GOT3 (cell line): ENCODE measurements around the gene GALNT14.

Source experiments
- DNase-seq: peaks from one replicate; lab custom pipeline; 2025; ENCODE audit warnings: mixed read lengths; lab: John Stamatoyannopoulos, UW

GALNT14 gene

DNA sequence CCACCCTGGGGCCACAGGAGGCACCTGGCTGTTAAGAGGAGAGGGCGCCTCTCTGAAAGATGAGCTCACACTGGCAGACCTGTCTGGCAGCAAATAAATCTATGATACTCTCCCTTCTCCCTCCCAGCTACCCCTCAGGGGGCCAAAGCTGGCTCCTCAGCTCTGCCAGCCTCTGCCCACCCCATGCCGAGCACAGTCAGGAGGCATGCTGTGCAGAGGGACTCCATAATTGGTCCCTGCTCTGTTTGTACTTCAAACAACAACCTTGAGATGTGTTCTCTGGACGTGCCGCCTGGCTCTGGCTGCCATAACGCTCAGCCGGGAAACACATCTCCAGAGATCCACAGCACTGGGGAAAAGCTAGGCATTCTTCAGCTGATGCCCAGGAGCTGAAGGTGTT, 126.7 kb downstream of the GALNT14 start:
- DNase-seq = no peak

DNA sequence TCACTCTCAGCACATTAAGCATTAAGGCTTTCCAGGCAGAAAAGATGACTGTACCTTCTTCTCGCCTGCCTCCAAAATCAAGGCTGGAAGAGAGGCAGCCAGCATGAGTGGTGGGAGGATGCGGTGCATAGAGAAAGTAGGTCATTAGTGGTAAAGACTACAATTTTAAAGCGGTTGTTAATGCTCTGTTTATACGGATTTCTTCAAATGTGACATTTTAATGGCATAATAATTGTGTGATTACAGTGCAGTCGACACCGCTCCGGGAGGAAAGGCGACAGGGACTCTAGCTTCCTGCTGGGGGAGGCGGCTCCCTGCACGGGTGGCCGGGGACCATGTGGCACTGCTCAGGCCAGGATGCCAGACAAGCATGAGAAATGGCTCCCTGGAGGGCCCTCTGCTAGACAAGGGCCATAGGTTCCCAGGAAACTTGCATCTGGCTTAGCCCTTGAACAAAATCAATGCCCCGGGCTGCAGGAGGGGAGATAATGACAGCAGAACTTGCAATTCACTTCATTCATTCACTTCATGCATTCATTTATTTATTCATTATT, 129.6 kb downstream of the GALNT14 start:
- DNase-seq = no peak

DNA sequence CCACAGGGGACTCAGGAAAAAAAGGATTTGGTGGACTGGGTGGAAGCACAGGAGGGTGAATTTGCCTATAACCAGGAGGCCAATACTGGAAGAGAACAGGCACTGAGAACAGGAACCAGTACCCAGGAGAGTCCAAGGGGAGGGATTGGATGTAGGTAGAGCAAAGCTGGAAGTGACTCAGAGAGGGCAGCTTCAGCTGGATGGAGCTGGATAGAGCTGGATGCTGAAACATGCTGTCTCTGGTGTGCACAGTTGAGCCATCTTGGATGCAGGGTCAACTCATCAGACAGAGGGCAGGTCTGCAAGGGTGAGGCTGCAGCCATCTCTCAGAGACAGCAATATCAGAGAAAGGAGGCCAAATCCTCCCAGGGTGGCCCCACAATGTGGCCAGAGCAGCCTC, 134.0 kb downstream of the GALNT14 start:
- no peak for DNase-seq

DNA sequence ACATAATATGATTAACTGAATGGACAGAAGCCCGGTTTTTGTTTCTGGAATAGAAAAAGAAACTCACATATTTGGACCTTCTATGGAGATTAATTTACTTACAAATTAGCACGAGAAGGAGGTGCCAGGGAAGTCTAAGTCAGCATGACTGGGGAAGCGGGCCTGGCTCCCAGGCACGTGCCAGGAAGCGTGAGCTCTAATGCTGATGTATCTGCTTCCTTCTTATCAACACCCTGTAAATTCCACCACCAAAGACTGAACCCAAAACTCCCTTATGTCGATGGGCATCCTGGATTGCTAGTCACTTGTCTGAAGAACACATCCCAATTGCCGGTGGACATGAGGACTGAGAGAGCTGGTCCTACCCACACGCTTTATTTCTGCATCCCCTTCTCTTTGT, 134.5 kb downstream of the GALNT14 start:
- no peak for DNase-seq

DNA sequence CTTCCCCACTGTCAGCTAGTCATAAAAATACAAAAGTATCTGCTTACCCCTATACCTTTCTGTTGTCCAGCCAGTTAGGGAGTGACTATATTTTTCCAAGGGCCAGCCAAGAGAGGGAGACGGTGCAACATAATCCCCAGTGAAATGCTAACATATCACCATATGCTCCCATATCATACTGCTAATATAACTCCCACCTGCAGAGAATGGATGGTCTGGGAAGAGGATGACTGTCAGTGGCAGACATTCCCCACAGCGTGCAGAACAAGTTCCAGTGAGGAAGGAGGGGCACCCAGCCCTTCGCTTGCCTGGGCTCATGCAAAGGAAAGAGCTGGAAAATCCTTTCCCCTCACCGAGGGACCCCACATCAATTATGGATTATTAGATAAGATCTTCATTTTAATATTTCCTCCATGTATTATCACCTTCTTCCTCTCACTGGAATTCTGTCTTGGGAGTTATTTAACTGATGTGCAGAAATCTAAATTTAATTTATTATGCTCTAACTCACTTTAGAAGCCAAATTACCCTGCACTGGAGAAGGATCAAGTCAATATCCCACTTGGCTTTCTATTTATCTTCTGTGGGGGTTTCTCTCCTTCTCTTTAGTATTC, 135.6 kb downstream of the GALNT14 start:
- no peak for DNase-seq

DNA sequence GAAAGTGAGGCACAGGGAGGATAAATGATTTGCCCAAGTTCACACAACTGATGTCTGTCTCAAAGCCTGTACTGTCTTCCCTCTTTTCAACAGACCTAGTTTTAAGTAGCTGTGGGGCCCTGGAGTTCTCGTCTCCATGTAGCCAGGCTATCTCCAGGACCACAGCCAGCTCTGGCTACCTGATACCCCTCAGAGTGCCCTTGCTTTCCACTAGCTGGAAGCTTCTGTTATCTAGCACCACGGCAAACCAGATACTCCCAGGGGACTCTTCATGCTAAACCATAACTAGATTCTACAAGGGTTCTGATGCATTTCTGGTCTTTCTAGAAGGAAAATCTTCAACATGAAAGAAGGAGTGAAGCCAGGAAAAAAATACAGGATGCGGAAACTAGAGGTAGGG, 137.3 kb downstream of the GALNT14 start:
- no peak for DNase-seq

DNA sequence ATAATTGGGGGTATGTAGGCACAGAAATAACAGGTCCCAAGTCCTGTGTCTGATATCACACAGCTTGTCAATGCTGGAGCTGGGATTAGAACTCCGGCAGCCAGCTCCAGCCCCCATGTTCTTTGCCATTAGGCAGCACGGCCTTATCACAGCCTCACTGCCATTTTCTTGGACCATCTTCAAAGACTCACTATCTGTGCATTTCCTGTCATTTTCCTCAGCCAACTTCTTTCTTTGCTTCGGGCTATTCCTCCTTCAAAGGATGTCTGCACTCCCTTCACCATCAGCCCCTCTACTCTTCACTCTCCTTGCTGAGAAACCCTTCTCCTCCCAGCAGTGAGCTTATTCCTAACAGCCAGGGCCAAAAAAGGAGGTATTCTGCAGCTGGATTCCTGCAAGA, 139.6 kb downstream of the GALNT14 start:
- no peak for DNase-seq

DNA sequence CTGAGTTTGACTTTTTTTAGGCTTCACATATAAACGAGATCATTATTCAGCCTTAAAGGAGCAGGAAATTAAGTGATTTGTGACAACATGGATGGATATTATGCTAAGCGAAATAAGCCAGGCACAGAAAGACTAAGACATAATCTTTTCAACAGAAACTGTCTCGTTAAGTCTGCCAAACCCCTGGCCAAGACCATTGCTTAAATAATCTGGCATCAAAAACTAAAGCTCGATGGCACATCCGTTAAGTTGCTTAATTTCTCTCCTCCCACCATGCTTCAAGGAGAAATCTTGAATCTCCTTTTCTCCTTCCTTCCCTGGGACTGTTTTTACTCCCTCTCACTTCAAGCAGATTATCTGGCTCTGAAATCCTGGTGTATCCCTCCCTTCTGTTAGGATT, 140.3 kb downstream of the GALNT14 start:
- DNase-seq = no peak

DNA sequence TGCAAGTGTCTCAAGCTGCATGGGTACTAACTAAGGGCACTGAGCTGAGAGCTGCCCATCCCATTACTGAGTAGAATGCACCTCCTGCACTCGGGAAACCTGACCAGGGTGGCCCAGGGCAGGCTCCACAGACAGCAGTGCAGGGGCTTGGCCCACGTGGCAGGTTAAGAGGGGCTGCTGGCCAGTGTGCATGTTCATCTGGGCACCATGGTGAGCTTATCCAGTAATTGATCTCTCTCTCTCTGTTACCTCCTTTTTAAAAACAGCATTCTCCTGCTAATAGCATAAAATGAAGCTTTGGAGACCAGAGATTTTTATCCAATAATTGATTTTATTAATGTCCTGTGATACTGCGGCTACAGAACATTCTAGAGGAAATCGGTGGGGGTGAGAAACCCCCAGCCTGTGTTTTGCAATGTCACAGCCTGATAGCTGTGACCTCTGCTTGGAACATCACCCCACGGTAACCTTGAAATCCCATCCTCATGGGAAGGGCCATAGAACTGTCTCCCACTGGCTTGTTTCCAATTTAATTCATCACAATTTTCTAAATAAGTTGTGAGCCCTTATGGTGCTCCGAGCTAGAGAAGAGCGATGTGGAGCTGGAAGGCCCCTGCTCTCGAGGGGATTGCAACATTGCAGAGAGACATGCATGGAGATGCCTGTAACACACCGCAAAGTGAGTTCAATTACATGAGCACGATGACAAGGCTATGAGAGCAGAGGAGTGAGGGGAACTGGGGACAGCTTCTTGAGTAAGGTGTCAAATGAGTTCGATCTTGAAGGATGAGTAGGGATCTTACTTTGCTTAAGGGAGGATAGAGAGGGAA, 143.8 kb downstream of the GALNT14 start:
- DNase-seq = no peak

DNA sequence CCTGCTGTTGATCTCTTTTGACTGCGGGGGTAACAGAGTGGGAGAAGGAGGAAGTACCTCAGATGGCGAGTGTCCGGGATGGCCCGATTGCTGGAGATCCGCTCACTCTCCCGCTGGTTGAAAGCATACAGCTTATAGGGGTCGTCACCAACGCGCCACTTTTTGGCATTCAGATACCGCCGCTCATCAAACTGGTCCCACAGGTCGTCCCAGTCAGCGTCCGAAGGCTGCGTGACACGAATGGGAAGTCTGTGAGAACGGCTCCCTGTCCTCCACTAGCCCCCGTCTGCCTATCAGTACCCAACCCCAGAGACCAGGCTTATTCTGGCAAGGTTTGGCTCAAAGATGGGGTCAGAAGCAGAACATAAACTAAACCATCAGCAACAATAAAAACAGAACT, 145.5 kb downstream of the GALNT14 start:
- no peak for DNase-seq

DNA sequence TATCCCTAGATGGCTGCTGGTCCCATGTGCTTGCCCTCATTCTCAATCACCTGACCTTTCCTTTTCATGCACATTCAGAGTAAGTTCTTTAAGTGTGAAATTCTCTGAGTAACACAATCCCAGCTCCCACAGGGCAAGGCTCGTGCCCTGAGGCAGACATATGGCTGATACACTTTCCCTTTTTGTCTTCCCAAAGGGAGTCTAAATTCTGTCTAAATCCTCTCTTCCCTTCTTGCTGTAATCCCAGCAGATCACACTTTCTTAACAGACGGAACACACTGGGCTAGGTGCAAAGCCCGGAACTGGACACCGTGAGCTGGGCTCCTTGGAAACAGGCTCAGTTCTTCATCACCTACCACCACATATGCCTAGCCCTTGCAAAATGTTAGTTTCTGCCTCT, 147.6 kb downstream of the GALNT14 start:
- DNase-seq = no peak

DNA sequence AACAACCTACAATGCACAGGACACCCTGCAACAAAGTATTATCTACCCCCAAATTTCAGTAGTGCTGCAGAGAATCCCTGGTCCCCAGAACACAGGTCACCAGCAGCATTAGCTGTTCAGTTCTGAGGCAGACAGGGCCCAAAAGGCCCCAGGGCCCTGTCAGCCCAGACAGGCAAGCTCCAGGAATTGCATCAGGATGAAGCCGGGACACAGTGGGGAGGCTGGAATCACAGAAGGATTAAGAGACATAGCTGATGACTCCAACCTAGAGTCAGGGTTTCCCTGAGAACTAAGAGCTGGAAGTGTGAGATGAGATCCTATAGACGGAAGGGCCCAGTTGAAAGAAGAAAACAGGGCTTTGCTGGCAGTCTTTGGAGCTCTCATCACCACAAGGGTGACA, 148.1 kb downstream of the GALNT14 start:
- no peak for DNase-seq

DNA sequence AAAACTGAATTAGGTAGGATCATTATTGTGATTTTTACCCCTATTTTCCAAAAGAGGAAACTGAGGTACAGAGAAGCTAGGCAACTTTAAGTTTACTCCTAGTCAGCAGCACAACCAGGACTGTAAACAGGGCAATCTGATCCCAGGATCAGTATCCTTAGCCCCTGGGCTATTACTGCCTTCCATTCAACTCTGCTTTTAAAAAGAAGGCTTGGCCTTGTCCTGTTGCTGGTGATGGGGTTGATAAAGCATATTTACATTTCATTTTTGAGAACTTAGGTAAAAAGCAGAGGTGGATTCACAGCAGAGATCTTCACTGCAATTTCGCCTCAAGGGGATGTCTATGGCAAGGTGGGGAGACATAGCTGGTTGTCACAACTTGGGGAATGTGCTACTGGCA, 148.5 kb downstream of the GALNT14 start:
- no peak for DNase-seq

DNA sequence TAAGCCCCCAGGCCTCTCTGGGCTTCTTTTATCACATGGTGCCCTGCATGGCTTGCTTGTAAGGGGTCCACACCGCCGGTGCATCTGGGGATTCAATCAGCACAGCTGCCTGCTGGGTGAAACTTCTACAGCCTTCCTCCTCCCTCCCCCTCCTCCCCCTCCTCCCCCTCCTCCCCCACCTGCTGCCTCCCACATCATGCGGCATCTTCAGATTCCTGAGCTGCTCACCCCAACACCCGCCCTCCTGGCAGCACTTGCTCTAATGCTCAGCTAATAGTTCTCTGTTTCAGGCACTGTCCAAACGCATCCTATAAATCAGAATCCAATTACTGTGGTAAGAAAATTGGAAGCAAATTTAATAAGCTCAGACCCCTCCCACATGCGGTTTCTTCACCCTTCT, 150.7 kb downstream of the GALNT14 start:
- DNase-seq = no peak

DNA sequence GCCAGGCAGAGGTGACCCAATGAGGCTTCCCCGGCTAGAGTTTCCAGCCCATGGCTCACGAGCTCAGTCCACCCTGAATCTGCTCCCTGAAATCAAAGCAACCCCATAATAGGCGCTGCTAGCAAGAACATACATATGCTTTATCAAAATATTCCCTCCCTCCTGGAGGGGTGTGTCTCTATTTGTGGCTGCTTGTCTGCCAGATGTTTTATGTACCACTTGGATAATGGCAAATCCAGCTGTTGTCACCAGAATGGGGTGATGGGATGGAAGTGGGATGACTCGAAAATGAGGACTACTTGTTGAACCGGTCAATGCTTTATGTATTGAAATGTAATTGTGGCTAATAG, 152.0 kb downstream of the GALNT14 start:
- no peak for DNase-seq

DNA sequence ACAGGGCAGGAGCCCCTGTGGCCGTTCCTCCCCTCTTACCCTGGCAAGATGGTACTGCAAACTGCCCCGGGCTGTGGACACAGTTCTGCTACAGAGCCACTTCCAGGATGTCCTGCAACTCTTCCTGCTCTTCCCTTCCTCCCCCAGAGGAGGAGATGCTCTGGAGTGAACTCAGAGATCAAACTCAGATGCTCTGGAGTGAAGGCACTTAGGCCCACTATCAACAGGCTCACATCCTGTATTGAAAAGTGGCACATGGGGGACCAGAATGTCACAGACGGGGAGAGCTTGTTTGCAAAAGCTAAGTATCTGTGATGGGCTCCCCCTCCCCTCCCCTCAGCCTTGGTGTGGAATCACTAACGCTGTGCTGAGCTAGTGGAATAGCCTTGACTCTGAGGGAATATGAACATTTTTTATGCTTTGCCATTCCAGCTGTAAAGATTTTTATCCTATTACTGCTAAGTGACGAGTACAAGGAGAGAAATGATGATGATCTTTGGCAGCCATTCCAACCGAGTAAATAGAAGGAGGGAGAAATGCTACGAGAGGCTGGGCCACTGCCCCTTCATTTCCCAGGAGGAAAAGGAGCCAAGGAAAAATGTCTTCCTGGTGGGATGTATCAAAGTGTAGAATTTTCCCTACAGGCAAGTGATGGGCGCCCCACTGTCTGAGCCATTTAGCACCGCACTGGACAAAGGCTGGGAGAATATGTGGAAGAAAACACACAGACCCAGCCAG, 152.6 kb downstream of the GALNT14 start:
- DNase-seq = no peak

DNA sequence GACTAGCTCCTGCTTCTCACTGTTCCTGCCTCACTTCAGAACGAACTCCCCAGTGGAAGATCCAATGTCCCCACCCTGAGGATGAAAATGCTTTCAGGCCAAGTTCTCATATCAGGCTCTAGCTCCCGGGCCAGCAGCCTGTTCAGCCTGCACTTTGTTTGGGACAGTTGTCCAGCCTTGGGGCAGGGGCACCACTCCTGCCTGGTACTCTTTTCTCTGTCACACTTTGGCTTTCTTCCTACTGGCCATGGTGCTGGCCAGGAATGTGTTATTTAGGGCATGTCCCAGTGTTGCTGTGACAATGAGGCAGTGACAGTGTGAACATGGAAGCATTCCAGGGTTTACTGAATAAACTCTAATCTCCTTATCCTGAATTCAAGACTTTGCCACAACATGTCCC, 154.1 kb downstream of the GALNT14 start:
- DNase-seq = no peak

DNA sequence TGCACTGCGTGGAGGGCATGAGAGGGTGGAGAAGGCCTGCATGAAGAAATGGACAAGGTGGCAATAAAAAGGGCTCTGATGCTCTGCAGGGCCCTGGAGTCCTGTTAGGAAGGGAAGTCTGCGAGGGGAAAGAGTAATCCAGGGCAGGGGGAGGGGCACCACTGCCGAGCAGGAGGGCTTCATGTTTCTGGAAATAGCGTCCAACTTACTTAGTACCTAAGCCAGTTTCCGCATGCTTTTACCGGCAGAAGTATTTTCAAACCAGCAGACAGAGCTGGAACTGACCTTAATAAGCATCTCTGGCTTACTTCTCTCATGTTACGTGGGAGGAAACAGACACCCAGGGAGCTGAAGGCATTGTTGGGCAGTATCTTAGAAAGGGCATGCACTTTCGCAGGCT, 156.7 kb downstream of the GALNT14 start:
- DNase-seq = no peak

DNA sequence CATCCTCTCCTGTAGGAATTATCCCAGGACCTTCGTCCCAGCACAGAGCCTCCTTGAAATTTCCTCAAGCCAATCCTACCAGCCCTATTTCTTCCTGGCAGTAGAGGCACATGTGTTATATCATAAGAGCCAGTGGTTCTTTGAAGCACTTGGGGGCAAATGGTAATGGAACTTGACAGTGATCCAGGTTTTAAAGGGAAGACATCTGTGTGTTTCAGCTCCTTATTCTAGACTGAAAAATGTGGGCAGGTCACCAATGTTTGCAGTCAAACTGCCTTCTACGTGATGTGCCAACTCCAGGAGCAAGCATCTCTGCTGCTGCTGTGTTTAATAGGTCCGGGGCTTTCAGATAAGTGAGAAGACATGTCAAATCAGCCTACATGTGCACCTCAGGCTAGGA, 157.1 kb downstream of the GALNT14 start:
- DNase-seq = no peak

DNA sequence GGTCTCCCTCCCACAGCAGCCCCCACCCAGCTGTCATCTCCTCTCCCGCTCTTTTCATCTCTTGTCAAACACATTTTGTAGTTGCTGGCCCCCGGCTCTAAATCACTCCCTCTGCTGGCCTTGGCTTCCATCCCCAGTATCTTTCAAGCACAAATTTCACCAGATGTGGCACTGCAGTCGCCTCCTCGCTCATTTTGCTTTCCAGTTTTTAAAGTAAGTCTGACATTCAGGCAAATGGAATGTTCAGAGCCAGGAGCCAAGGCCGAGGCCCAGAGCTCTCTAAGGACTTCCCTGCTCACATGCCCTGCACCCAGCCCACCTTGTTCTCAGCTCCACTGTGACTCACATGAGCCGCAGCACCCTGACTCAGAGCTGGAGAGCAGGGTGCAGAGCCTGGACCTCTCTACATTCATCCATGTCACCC, 158.4 kb downstream of the GALNT14 start:
- DNase-seq = no peak

DNA sequence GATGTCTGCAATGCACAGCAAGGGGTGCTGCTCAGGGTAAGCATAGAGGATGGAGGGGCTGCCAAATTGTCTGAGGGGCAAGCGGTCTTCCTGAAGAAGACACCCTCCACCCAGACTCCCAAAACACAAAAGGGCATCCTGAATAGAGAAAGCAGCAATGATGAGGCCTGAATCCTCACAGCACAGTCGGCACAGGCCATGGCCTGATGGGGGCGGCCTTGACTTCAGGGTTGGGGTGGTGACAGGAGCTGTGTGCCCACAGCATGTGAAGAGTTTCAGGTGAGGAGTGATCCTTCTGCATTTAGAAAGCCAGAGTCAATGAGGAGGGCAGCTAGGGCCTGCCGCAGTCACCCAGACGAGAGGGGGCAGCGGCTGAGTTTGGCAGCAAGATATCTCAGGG, 159.4 kb downstream of the GALNT14 start:
- DNase-seq = no peak

DNA sequence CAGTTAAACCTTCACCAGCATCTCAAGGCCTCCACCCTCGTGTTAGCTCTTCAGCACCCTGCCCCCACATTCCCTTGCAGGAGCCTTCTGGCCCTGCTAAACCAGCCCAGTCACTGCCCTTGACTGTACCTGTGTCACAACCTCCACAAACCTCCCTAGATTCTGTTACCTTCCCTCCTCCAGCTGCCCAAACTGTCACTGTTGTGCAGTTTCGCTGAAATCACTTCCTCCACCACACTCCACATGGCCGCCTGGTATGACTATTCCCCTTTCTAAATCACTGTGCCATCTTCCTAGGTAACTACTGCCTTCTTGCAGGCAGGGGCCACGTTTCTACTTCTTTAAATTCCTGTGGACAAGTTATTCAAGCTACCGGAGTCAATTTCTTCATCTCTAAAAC, 160.2 kb downstream of the GALNT14 start:
- no peak for DNase-seq

DNA sequence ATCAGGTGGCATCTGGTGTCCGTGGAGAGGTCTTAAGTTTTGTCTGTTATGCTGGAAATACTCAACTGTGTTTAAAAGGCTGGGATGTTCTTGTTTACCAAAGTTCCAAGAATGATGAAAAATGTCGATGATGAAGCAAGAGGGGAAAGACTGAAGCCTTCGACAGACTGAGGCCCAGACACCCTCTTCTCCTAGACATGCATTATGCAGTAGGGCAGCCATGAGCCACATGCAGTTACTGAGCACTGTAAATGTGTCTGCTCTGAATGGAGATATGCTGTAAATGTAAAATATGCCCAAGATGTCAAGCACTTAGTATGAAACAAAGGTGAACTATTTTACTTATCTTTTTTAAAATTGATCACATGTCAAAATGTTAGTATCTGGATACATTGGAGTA, 163.1 kb downstream of the GALNT14 start:
- no peak for DNase-seq
